BJ (cell line): ENCODE results near the gene RIMBP2. TPM values are rescaled to one million over a fixed set of nuclear protein-coding genes. Genes with fewer than 3 reads are reported as not detected.

Experiments
- CTCF ChIA-PET: fragments of 350-600 bp; formaldehyde crosslinking; extraction: SDS; loops from one replicate; lab custom pipeline; 2021; ENCODE audit warnings: antibody characterized with exemption, inconsistent platforms; lab: Yijun Ruan, JAX
- POLR2A ChIA-PET: fragments of 300-600 bp; sonication (Branson Sonifier 250); formaldehyde crosslinking; extraction: SDS; loops from one replicate; lab custom pipeline; 2021; ENCODE audit warnings: antibody characterized with exemption; lab: Charles Lee
- DNase-seq: peaks from one replicate; pipeline ENCODE4 v3.0.0-alpha.2; 2011; ENCODE audit warnings: low read depth
- H3K27me3 ChIP-seq: 2 replicates; pipeline ENCODE4 v1.6.0; 2011; ENCODE audit warnings: low read length; ENCODE audit not compliant: control insufficient read depth, insufficient read depth
- H3K36me3 ChIP-seq: 2 replicates; pipeline ENCODE4 v1.5.1; 2011; ENCODE audit warnings: low read length; ENCODE audit not compliant: control insufficient read depth, insufficient read depth
- H3K4me3 ChIP-seq: 2 replicates; pipeline ENCODE4 v1.5.1; 2011; ENCODE audit warnings: low read depth, mild to moderate bottlenecking, control low read depth, low read length
- CTCF ChIP-seq: IDR thresholded peaks from 2 replicates; pipeline ENCODE4 v1.5.1; 2011; ENCODE audit warnings: low read depth, mild to moderate bottlenecking, control low read depth, inconsistent platforms, low read length, moderate library complexity; ENCODE audit not compliant: insufficient read depth
- polyA plus RNA-seq: library from polyadenylated mRNA; depleted of rRNA; stranded (reverse); fragments of >200 nt; gene quantifications from 2 replicates; pipeline ENCODE4 v1.2.3, GENCODE V29; 2011

The RIMBP2 gene
- polyA plus RNA-seq, 1 experiment: 0.05 TPM

DNA sequence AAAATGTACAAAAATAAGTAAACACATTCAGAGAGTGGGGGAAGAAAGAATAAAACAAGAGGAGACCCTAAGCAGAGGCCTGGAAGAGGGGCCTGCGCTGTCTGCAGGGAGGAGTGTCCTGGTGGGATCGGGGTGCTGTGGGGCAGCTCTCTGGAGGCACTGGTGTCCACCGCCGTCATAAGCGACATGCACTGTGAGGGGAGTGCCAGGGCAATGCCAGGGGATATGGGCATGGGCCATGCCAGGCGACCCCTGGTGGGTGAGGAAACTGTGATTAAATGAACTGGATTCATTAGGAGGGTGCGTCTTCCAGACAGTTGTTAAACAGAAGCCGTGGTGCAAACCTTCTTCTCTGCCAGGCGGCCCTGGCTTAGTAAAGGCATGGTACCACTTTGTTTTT is 261.8 kb downstream of the RIMBP2 start:
- Histone ChIP-seq H3K36me3 (no peaks in the 10 kb centered on the region), H3K4me3 (no peak overlapping the region), H3K27me3 (no peaks in the 10 kb centered on the region)
- POLR2A ChIA-PET: no interaction called here
- DNase-seq: no peak
- TF ChIP-seq CTCF: no peak
- CTCF ChIA-PET: no interaction called here

GRCh38 chr12:130452546-130452945 is 263.6 kb downstream of the RIMBP2 start:
- Histone ChIP-seq H3K36me3 (no peaks in the 10 kb centered on the region), H3K4me3 (no peak overlapping the region), H3K27me3 (no peaks in the 10 kb centered on the region)
- no peak for DNase-seq
- ChIA-PET CTCF (no interaction called here), POLR2A (no interaction called here)
- no peak for TF ChIP-seq CTCF

DNA sequence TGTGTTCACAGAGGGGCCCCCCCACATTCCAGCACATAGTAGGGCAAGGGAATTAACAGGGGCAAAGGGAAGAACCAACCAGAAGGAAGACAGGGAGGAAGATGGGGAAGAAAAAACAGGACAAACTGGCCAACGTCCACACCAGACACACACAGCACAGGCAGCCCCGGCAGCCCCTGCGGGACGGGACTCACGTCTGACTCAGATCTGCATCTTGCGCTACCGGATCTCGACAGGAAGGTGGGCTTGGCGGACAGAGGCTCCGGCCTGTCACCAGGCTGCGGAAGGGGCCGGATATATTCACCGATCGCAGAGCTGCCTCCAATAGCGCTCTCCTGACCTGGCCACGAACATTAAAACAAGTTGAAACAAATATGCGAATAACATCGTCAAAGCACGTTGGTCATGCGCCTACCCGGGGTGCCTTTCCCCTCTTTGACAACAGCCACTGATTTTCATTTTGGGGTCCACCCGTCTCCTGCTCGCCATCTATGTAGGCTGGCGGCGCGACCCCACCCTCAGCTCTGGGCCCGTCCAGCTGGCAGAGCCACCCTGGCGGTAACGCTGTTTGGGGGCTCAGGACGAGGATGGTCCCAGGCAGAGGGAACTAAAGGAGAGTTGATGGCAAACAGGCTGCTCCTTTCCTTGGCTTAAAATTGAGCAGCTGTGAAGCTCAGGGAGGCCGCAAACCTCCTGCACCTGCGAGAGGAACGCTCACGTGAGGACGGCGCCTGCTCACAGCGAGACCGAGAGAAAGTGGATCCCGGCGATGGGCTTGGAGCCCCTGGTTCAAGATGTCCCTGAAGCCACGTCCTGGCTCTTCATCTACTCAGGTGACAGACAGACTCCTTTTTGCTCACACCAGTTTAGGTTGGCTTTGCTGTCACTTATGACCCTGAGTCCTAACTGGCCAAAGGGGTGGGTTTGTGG is 264.8 kb downstream of the RIMBP2 start:
- DNase-seq: no peak
- no peaks in the 10 kb centered on the region for H3K27me3 ChIP-seq
- POLR2A ChIA-PET: no interaction called here
- no peak for TF ChIP-seq CTCF
- no peak overlapping the region for H3K4me3 ChIP-seq
- CTCF ChIA-PET: no interaction called here
- H3K36me3 ChIP-seq: no peaks in the 10 kb centered on the region

GRCh38 chr12:130449291-130449690 is 266.8 kb downstream of the RIMBP2 start:
- ChIA-PET POLR2A (no interaction called here), CTCF (no interaction called here)
- Histone ChIP-seq H3K4me3 (no peak overlapping the region), H3K36me3 (no peaks in the 10 kb centered on the region), H3K27me3 (no peaks in the 10 kb centered on the region)
- DNase-seq: no peak
- TF ChIP-seq CTCF: no peak

DNA sequence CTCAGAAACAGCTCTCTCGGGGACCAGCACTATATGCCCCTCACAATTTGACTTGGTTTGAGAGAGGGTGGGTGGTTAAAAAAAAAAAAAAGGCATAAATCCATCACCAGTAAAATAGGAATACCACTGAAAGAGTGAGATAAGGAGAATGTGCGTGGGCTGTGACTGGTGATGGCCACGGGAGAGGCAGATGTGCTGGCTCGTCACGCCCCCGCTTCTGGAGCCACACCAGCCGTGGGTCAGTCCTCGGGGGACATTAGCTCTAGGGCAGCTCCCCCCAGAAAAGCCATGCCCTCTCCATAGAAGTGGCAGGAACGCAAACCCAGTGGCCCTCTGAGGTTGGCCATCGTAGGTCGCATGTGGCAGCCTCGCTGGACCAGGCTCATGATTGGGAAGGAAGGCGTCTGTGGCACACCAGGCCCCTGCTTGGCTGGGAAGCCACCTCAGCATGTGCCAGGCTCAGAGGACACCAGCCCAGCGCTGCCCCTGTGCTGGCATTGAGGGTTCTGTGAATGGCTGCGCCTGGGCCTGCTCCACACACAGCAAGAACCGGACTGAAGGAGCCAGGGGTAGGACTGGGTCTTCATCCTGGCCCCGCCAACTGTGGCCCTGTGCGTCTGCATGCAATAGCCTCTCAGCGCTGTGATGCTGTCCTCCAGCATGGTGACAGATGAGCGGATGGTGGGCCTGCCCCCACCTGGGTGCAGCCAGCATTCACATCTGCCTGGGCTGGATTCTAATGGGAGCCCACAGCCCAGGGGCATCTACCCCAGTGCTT is 267.9 kb downstream of the RIMBP2 start:
- TF ChIP-seq CTCF: no peak
- POLR2A ChIA-PET: no interaction called here
- no peak overlapping the region for H3K4me3 ChIP-seq
- no peaks in the 10 kb centered on the region for H3K36me3 ChIP-seq
- no peak for DNase-seq
- no peaks in the 10 kb centered on the region for H3K27me3 ChIP-seq
- CTCF ChIA-PET: no interaction called here
